ENCODE data around the gene KRT3.

The KRT3 gene

GRCh38 chr12:52795694-52796428, at the start of gene KRT3:
Gene KRT3 (minus strand): TSS chr12:52796117. CDS start chr12:52796042, 75 bp downstream.
- TF ChIP-seq CEBPB (IDR thresholded peaks at IDR 0.05) = no peak
- TF ChIP-seq TAF1 (IDR thresholded peaks at IDR 0.05; ENCODE audit: low read depth) = no peak
- no peak for TF ChIP-seq ZBTB7A (IDR thresholded peaks at IDR 0.05; ENCODE audit: low read depth)
- no peak for TF ChIP-seq EGR1 (IDR thresholded peaks at IDR 0.05)
- TF ChIP-seq TEAD4 (IDR thresholded peaks at IDR 0.05) = no peak
- TF ChIP-seq YY1 (IDR thresholded peaks at IDR 0.05; ENCODE audit: low read depth) = no peak
- no peak for TF ChIP-seq FOXM1 (IDR thresholded peaks at IDR 0.05; ENCODE audit: borderline replicate concordance, low read depth)
- no peak for TF ChIP-seq NFIC (IDR thresholded peaks at IDR 0.05)
- no peak for TF ChIP-seq CREB1 (IDR thresholded peaks at IDR 0.05; ENCODE audit: low read depth)

- TF ChIP-seq EP300 (IDR thresholded peaks at IDR 0.05; ENCODE audit: borderline replicate concordance) (no peak), USF1 (IDR thresholded peaks at IDR 0.05) (no peak), CREB1 (IDR thresholded peaks at IDR 0.05; ENCODE audit: low read depth) (no peak), FOXM1 (IDR thresholded peaks at IDR 0.05; ENCODE audit: borderline replicate concordance, low read depth) (no peak), ZBTB7A (IDR thresholded peaks at IDR 0.05; ENCODE audit: low read depth) (no peak), TCF12 (IDR thresholded peaks at IDR 0.05; ENCODE audit: low read depth) (no peak), RAD21 (IDR thresholded peaks at IDR 0.05; ENCODE audit: low read depth) (no peak), EGR1 (IDR thresholded peaks at IDR 0.05) (no peak), TEAD4 (IDR thresholded peaks at IDR 0.05) (no peak), MAX (IDR thresholded peaks at IDR 0.05) (no peak), CEBPB (IDR thresholded peaks at IDR 0.05) (no peak)
Measured at GRCh38 chr12:52844386-52844785, 48.5 kb upstream of the KRT3 start.

GRCh38 chr12:52839436-52840105, 43.7 kb upstream of the KRT3 start:
- TF ChIP-seq TEAD4 (IDR thresholded peaks at IDR 0.05) = no peak
- TF ChIP-seq REST (IDR thresholded peaks at IDR 0.05; ENCODE audit: low read depth) = no peak
- TF ChIP-seq TAF1 (IDR thresholded peaks at IDR 0.05; ENCODE audit: low read depth) = no peak
- TF ChIP-seq CEBPB (IDR thresholded peaks at IDR 0.05) = no peak
- no peak for TF ChIP-seq ZBTB7A (IDR thresholded peaks at IDR 0.05; ENCODE audit: low read depth)
- TF ChIP-seq USF1 (IDR thresholded peaks at IDR 0.05) = no peak
- TF ChIP-seq YY1 (IDR thresholded peaks at IDR 0.05; ENCODE audit: low read depth) = no peak
- no peak for TF ChIP-seq TCF12 (IDR thresholded peaks at IDR 0.05; ENCODE audit: low read depth)
- no peak for TF ChIP-seq NFIC (IDR thresholded peaks at IDR 0.05)
- no peak for TF ChIP-seq RAD21 (IDR thresholded peaks at IDR 0.05; ENCODE audit: low read depth)
- TF ChIP-seq FOXM1 (IDR thresholded peaks at IDR 0.05; ENCODE audit: borderline replicate concordance, low read depth) = no peak
- TF ChIP-seq CREB1 (IDR thresholded peaks at IDR 0.05; ENCODE audit: low read depth) = no peak
- TF ChIP-seq EP300 (IDR thresholded peaks at IDR 0.05; ENCODE audit: borderline replicate concordance) = no peak
- no peak for TF ChIP-seq MAX (IDR thresholded peaks at IDR 0.05)
- TF ChIP-seq EGR1 (IDR thresholded peaks at IDR 0.05) = no peak

GRCh38 chr12:52838609-52839435, 42.9 kb upstream of the KRT3 start:
- no peak for TF ChIP-seq NFIC (IDR thresholded peaks at IDR 0.05)
- no peak for TF ChIP-seq EP300 (IDR thresholded peaks at IDR 0.05; ENCODE audit: borderline replicate concordance)
- TF ChIP-seq EGR1 (IDR thresholded peaks at IDR 0.05) = no peak
- TF ChIP-seq TEAD4 (IDR thresholded peaks at IDR 0.05) = no peak
- no peak for TF ChIP-seq REST (IDR thresholded peaks at IDR 0.05; ENCODE audit: low read depth)
- no peak for TF ChIP-seq RAD21 (IDR thresholded peaks at IDR 0.05; ENCODE audit: low read depth)
- TF ChIP-seq TAF1 (IDR thresholded peaks at IDR 0.05; ENCODE audit: low read depth) = no peak
- TF ChIP-seq ZBTB7A (IDR thresholded peaks at IDR 0.05; ENCODE audit: low read depth) = no peak
- TF ChIP-seq CREB1 (IDR thresholded peaks at IDR 0.05; ENCODE audit: low read depth) = no peak
- no peak for TF ChIP-seq USF1 (IDR thresholded peaks at IDR 0.05)

Data from Ishikawa (cell line).